Hepatocyte (in vitro differentiated cells): ENCODE data around the gene ADAMTS9.

Experiments used
- CTCF ChIP-seq: fragments of 200-600 bp; sonication (generic); IDR thresholded peaks from 2 replicates; pipeline ENCODE4 v1.5.1; 2016; ENCODE audit warnings: antibody characterized with exemption, mild to moderate bottlenecking; ENCODE audit not compliant: poor library complexity
- EZH2 ChIP-seq: fragments of 200-600 bp; sonication (generic); IDR thresholded peaks from 2 replicates; pipeline ENCODE4 v1.6.1; 2016; ENCODE audit warnings: antibody characterized with exemption, mild to moderate bottlenecking, borderline replicate concordance

- TF ChIP-seq CTCF (no peak), EZH2 (no peak)
These were observed 197.5 kb downstream of the ADAMTS9 start for GRCh38 chr3:64490180-64490724.
